Measurements from ENCODE around the gene RBM22. TPM values are rescaled to one million over a fixed set of nuclear protein-coding genes. Genes with fewer than 3 reads are reported as not detected.

RBM22 gene
- total RNA-seq, 1 experiment from 2014 or later, result 35.6 TPM

- DNase-seq (ENCODE audit: low read depth), result no peak
These were observed 28.0 kb downstream of the RBM22 start for GRCh38 chr5:150672884-150673275.

GRCh38 chr5:150672237-150672883, 28.5 kb downstream of the RBM22 start:
- DNase-seq (ENCODE audit: low read depth), result no peak

GRCh38 chr5:150671509-150672236, 29.2 kb downstream of the RBM22 start:
- DNase-seq (ENCODE audit: low read depth), result no peak

- DNase-seq (ENCODE audit: low read depth), result no peak
These were observed 29.9 kb downstream of the RBM22 start for GRCh38 chr5:150670948-150671310.

GRCh38 chr5:150670275-150670947, 30.5 kb downstream of the RBM22 start:
- DNase-seq (ENCODE audit: low read depth), result no peak

- no peak for DNase-seq (ENCODE audit: low read depth)
These were observed 35.8 kb downstream of the RBM22 start for GRCh38 chr5:150665044-150665443.

- DNase-seq (ENCODE audit: low read depth), result no peak
These were observed 36.9 kb downstream of the RBM22 start for GRCh38 chr5:150663936-150664335.

GRCh38 chr5:150662731-150663516, 37.9 kb downstream of the RBM22 start:
- DNase-seq (ENCODE audit: low read depth), result no peak

- no peak for DNase-seq (ENCODE audit: low read depth)
These were observed 38.9 kb downstream of the RBM22 start for GRCh38 chr5:150661821-150662596.

GRCh38 chr5:150661086-150661485, 39.8 kb downstream of the RBM22 start, which contains the start of gene MYOZ3:
TSS of gene MYOZ3 (plus strand) at chr5:150661251. CDS start at chr5:150662942, 1,691 bp downstream.
- no peak for DNase-seq (ENCODE audit: low read depth)

- DNase-seq (ENCODE audit: low read depth), result no peak
These were observed 40.6 kb downstream of the RBM22 start for GRCh38 chr5:150660108-150660831.

- no peak for DNase-seq (ENCODE audit: low read depth)
These were observed 41.3 kb downstream of the RBM22 start for GRCh38 chr5:150659360-150660107.

- DNase-seq (ENCODE audit: low read depth), result no peak
These were observed 42.1 kb downstream of the RBM22 start for GRCh38 chr5:150658699-150659265.

- DNase-seq (ENCODE audit: low read depth), result no peak
These were observed 42.7 kb downstream of the RBM22 start for GRCh38 chr5:150658121-150658520.

- peak; percentile 49 for DNase-seq (ENCODE audit: low read depth)
These were observed 44.4 kb downstream of the RBM22 start for GRCh38 chr5:150656191-150657132.

GRCh38 chr5:150655221-150655620, 45.6 kb downstream of the RBM22 start:
- DNase-seq (ENCODE audit: low read depth), result no peak

GRCh38 chr5:150653762-150654556, 46.9 kb downstream of the RBM22 start:
- peak; percentile 46 for DNase-seq (ENCODE audit: low read depth)
